ENCODE measurements around the gene LRRC75A. TPM values are rescaled to one million over a fixed set of nuclear protein-coding genes. Genes with fewer than 3 reads are reported as not detected.
A peak's percentile ranks its signal among the peaks of the same experiment; 100 is the strongest.

The LRRC75A gene
- total RNA-seq, 1 donor from 2014 or later = 2.9 TPM

- no peak for TF ChIP-seq CTCF (conservative IDR thresholded peaks at IDR 0.05)
- Mint-ChIP-seq H3K27ac (no peak overlapping the region), H3K36me3 (peaks cover 5% of the 10 kb centered on the region), H3K4me3 (no peak overlapping the region), H3K27me3 (no peaks in the 10 kb centered on the region), H3K4me1 (ENCODE audit: unreplicated experiment) (no peaks in the 10 kb centered on the region), H3K9me3 (no peaks in the 10 kb centered on the region)
- DNase-seq (ENCODE audit: extremely low spot score, unreplicated experiment) = no peak
These were observed 30.5 kb downstream of the LRRC75A start for GRCh38 chr17:16461606-16461866.

GRCh38 chr17:16460796-16461605 is 31.0 kb downstream of the LRRC75A start:
- no peak for TF ChIP-seq CTCF (conservative IDR thresholded peaks at IDR 0.05)
- Mint-ChIP-seq H3K9me3 (no peaks in the 10 kb centered on the region), H3K36me3 (peaks cover 5% of the 10 kb centered on the region), H3K4me3 (no peak overlapping the region), H3K27ac (no peak overlapping the region), H3K4me1 (ENCODE audit: unreplicated experiment) (no peaks in the 10 kb centered on the region), H3K27me3 (no peaks in the 10 kb centered on the region)
- no peak for DNase-seq (ENCODE audit: extremely low spot score, unreplicated experiment)

- Mint-ChIP-seq H3K9me3 (no peaks in the 10 kb centered on the region), H3K36me3 (peaks cover 5% of the 10 kb centered on the region)
- DNase-seq (ENCODE audit: extremely low spot score, unreplicated experiment) = no peak
These were observed 32.0 kb downstream of the LRRC75A start for GRCh38 chr17:16459855-16460550.

GRCh38 chr17:16459271-16459670 is 32.7 kb downstream of the LRRC75A start:
- H3K4me3 Mint-ChIP-seq = no peak overlapping the region
- peak overlapping the region; percentile 56 for H3K27ac Mint-ChIP-seq
- TF ChIP-seq CTCF (conservative IDR thresholded peaks at IDR 0.05) = no peak
- H3K36me3 Mint-ChIP-seq = peaks cover 5% of the 10 kb centered on the region
- no peaks in the 10 kb centered on the region for H3K9me3 Mint-ChIP-seq
- no peak for DNase-seq (ENCODE audit: extremely low spot score, unreplicated experiment)
- H3K27me3 Mint-ChIP-seq = no peaks in the 10 kb centered on the region
- H3K4me1 Mint-ChIP-seq (ENCODE audit: unreplicated experiment) = no peaks in the 10 kb centered on the region

More at GRCh38 chr17:16459855-16460550, 32.0 kb downstream of the LRRC75A start:
- H3K4me1 Mint-ChIP-seq (ENCODE audit: unreplicated experiment) = no peaks in the 10 kb centered on the region
- no peaks in the 10 kb centered on the region for H3K27me3 Mint-ChIP-seq
- no peak for TF ChIP-seq CTCF (conservative IDR thresholded peaks at IDR 0.05)
- H3K4me3 Mint-ChIP-seq = no peak overlapping the region
- no peak overlapping the region for H3K27ac Mint-ChIP-seq

- DNase-seq (ENCODE audit: extremely low spot score, unreplicated experiment) = no peak
- Mint-ChIP-seq H3K27ac (no peak overlapping the region), H3K4me3 (no peak overlapping the region)
These were observed 35.2 kb downstream of the LRRC75A start for GRCh38 chr17:16456742-16457316.

More at GRCh38 chr17:16456742-16457316, 35.2 kb downstream of the LRRC75A start:
- H3K4me1 Mint-ChIP-seq (ENCODE audit: unreplicated experiment) = peaks cover 8% of the 10 kb centered on the region
- H3K36me3 Mint-ChIP-seq = peaks cover 11% of the 10 kb centered on the region
- H3K9me3 Mint-ChIP-seq = no peaks in the 10 kb centered on the region
- no peak for TF ChIP-seq CTCF (conservative IDR thresholded peaks at IDR 0.05)
- H3K27me3 Mint-ChIP-seq = peaks cover 3% of the 10 kb centered on the region

All from type B pancreatic cell (in vitro differentiated cells).